ENCODE results near the gene ISM1.
A peak's percentile ranks its signal among the peaks of the same experiment; 100 is the strongest.

The ISM1 gene

GRCh38 chr20:13256606-13257005, 35.5 kb downstream of the ISM1 start:
- Histone ChIP-seq H3K27ac (ENCODE audit: low read length) (no peak overlapping the region), H3K4me3 (ENCODE audit: low read length) (no peak overlapping the region), H3K27me3 (ENCODE audit: control insufficient read depth, insufficient read depth, low read length) (no peaks in the 10 kb centered on the region), H3K9me3 (ENCODE audit: control insufficient read depth, insufficient read depth, low read length) (no peaks in the 10 kb centered on the region), H3K4me1 (ENCODE audit: control insufficient read depth, insufficient read depth, low read length) (no peaks in the 10 kb centered on the region), H3K36me3 (ENCODE audit: control insufficient read depth, insufficient read depth, low read length) (no peaks in the 10 kb centered on the region)
- no CpG with 5 or more reads among the region's 3 CpGs for WGBS (ENCODE audit: insufficient coverage, insufficient read length)
- DNase-seq (ENCODE audit: low read depth, low spot score) = no peak

DNA sequence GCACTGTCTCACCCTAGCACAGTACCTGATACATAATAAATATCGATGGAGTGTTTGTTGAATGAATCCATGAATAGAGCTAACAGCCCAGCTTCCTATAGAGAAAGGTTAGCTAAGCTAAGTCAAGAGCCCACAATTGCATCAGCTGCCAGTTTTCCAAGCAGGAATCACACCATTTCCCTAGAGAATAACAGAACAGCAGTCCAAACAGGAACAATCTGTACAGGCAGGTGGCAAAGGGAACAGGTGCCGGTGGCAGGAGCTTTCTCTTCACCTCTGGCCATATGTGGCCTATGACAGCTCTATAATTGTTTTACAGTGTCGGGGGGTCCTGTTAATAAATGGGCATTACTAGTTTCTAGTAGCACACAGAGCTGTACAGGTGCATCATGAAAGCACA, 38.8 kb downstream of the ISM1 start:
- no peak overlapping the region for H3K27ac ChIP-seq (ENCODE audit: low read length)
- DNase-seq (ENCODE audit: low read depth, low spot score) = no peak
- H3K27me3 ChIP-seq (ENCODE audit: control insufficient read depth, insufficient read depth, low read length) = no peaks in the 10 kb centered on the region
- no peaks in the 10 kb centered on the region for H3K4me1 ChIP-seq (ENCODE audit: control insufficient read depth, insufficient read depth, low read length)
- H3K36me3 ChIP-seq (ENCODE audit: control insufficient read depth, insufficient read depth, low read length) = no peaks in the 10 kb centered on the region
- WGBS (ENCODE audit: insufficient coverage, insufficient read length) = no CpG with 5 or more reads among the region's 3 CpGs
- H3K4me3 ChIP-seq (ENCODE audit: low read length) = no peak overlapping the region
- H3K9me3 ChIP-seq (ENCODE audit: control insufficient read depth, insufficient read depth, low read length) = no peaks in the 10 kb centered on the region

DNA sequence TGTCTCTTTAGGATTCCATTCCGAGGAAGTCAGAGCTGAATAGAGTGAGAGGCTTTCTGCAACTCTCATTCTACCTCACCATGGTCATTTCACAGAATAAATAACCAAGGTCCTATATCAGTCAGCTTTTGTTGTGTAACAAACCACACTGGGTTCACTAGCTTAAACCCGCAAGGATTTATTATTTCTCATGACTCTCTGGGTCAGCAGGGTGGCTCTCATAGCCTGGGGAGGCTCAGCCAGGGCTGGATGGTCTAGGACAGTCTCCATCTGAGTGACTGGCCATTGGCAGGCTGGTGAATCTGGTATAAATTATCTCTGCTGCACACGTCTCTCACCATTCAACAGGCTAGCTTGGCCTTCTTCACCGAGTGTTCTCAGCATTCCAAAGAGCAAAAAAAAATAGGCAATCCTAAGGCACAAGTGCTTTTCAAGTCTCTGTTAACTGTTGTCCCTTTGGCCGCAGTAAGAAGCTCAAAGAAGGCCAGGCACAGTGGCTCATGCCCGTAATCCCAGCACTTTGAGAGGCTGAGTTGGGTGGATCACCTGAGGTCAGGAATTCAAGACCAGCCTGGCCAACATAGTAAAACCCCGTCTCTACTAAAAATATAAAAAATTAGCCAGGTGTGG, 39.7 kb downstream of the ISM1 start:
- Histone ChIP-seq H3K36me3 (ENCODE audit: control insufficient read depth, insufficient read depth, low read length) (no peaks in the 10 kb centered on the region), H3K4me1 (ENCODE audit: control insufficient read depth, insufficient read depth, low read length) (no peaks in the 10 kb centered on the region), H3K4me3 (ENCODE audit: low read length) (no peak overlapping the region), H3K9me3 (ENCODE audit: control insufficient read depth, insufficient read depth, low read length) (no peaks in the 10 kb centered on the region), H3K27ac (ENCODE audit: low read length) (no peak overlapping the region), H3K27me3 (ENCODE audit: control insufficient read depth, insufficient read depth, low read length) (no peaks in the 10 kb centered on the region)
- no peak for DNase-seq (ENCODE audit: low read depth, low spot score)
- no CpG with 5 or more reads among the region's 7 CpGs for WGBS (ENCODE audit: insufficient coverage, insufficient read length)

DNA sequence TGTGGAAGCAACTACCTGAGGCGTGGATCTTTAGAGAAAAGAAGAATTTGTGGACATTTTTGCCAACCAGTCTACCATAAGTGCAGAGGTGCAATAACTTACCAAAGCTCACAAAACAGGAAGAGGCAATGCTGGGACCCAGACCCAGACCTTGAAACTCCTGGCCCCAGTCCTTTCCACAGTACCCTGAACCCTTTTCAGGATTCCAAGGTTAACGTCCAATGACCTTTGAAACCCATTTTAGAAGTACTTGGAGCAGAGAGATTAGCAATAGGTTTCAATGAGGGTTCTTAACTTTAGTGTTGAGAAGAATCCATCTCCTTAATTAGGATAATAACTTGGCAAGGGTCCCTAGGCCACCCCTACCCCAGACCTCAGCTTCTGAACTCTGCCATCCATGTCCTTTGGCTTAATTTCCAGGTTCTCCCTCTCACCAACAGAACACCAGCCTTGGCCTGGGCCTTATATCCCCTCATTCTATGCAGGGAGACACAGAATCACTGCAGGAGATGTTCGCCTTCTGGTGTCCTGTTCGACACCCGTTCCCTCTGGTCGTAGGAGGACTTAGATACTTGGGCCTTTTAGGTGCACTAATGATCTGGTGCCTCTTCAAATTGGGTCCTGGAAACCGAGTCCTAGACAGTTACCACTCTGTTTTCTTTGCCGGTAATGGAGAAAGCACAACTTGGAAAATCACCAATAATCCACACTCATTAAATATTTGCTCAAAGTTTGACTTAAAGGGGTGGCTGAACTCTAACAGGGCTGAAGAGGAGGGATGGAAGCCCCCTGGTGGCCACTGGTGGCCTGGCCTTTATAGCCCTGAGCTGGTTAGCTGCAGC, 40.6 kb downstream of the ISM1 start:
- Histone ChIP-seq H3K27me3 (ENCODE audit: control insufficient read depth, insufficient read depth, low read length) (no peaks in the 10 kb centered on the region), H3K36me3 (ENCODE audit: control insufficient read depth, insufficient read depth, low read length) (no peaks in the 10 kb centered on the region), H3K4me1 (ENCODE audit: control insufficient read depth, insufficient read depth, low read length) (no peaks in the 10 kb centered on the region), H3K9me3 (ENCODE audit: control insufficient read depth, insufficient read depth, low read length) (no peaks in the 10 kb centered on the region), H3K27ac (ENCODE audit: low read length) (no peak overlapping the region), H3K4me3 (ENCODE audit: low read length) (no peak overlapping the region)
- peak; percentile 64 for DNase-seq (ENCODE audit: low read depth, low spot score)
- WGBS (ENCODE audit: insufficient coverage, insufficient read length) = no CpG with 5 or more reads among the region's 8 CpGs

- Histone ChIP-seq H3K9me3 (ENCODE audit: control insufficient read depth, insufficient read depth, low read length) (no peaks in the 10 kb centered on the region), H3K27ac (ENCODE audit: low read length) (no peak overlapping the region), H3K4me1 (ENCODE audit: control insufficient read depth, insufficient read depth, low read length) (no peaks in the 10 kb centered on the region), H3K36me3 (ENCODE audit: control insufficient read depth, insufficient read depth, low read length) (no peaks in the 10 kb centered on the region), H3K4me3 (ENCODE audit: low read length) (no peak overlapping the region), H3K27me3 (ENCODE audit: control insufficient read depth, insufficient read depth, low read length) (no peaks in the 10 kb centered on the region)
- DNase-seq (ENCODE audit: low read depth, low spot score) = no peak
- WGBS (ENCODE audit: insufficient coverage, insufficient read length) = no CpG with 5 or more reads among the region's 2 CpGs
These were observed 41.2 kb downstream of the ISM1 start for GRCh38 chr20:13262302-13262650.

DNA sequence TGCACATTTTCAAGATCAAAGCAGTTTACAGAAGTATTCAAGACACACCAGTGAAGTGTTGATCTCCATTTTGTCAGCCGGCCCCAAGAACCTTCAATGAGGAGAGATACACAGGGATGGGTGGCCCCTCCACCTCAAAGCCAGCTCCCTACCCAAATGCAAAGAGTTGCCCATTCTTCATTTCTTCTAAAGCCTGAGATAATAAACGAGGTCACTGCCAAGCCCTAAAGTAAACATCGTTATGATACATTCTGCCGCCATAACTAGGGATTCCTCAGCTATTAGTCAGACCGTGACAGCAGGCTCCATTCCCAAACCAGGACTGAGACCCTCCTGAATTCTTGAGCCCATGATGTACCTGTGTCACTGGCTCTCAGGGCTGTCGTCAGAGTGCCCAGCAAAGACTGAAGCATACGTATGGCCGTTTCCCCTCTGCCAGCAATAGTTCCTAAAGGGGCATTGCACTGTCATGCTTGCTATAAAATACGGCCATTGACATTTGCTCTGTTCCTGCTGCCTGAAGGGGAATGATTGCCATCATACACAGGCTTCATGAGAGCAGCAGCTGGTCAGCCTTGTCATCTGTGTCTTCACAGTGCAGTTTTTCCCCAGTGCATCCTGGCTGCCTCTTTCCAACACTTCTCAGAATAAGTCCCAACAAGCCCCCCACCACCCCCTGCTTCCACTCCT, 41.7 kb downstream of the ISM1 start:
- Histone ChIP-seq H3K9me3 (ENCODE audit: control insufficient read depth, insufficient read depth, low read length) (no peaks in the 10 kb centered on the region), H3K4me1 (ENCODE audit: control insufficient read depth, insufficient read depth, low read length) (no peaks in the 10 kb centered on the region), H3K27ac (ENCODE audit: low read length) (no peak overlapping the region), H3K4me3 (ENCODE audit: low read length) (no peak overlapping the region), H3K27me3 (ENCODE audit: control insufficient read depth, insufficient read depth, low read length) (no peaks in the 10 kb centered on the region), H3K36me3 (ENCODE audit: control insufficient read depth, insufficient read depth, low read length) (no peaks in the 10 kb centered on the region)
- WGBS (ENCODE audit: insufficient coverage, insufficient read length) = no CpG with 5 or more reads among the region's 9 CpGs
- no peak for DNase-seq (ENCODE audit: low read depth, low spot score)

DNA sequence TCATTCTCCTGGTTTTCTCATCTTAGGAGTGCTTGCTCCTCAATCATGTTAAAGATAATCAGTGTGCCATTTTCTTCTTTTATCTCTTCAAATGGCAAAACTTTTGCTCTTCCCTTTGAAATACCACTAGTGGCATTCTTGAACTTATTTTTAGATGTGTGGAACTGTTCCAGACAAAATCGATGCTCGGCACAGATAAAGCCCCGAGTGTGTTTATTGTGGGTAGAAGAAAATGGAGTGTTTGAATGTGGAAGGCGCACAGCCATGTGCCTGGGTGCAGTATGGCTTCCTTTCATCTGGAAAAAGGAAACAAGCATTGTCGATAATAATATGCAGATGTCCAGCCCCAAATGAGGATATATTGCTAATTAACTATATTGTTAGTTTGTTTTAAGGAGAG, 42.4 kb downstream of the ISM1 start:
- H3K4me1 ChIP-seq (ENCODE audit: control insufficient read depth, insufficient read depth, low read length) = no peaks in the 10 kb centered on the region
- H3K27ac ChIP-seq (ENCODE audit: low read length) = no peak overlapping the region
- no peaks in the 10 kb centered on the region for H3K36me3 ChIP-seq (ENCODE audit: control insufficient read depth, insufficient read depth, low read length)
- WGBS (ENCODE audit: insufficient coverage, insufficient read length) = no CpG with 5 or more reads among the region's 5 CpGs
- no peak for DNase-seq (ENCODE audit: low read depth, low spot score)
- no peaks in the 10 kb centered on the region for H3K9me3 ChIP-seq (ENCODE audit: control insufficient read depth, insufficient read depth, low read length)
- no peaks in the 10 kb centered on the region for H3K27me3 ChIP-seq (ENCODE audit: control insufficient read depth, insufficient read depth, low read length)
- H3K4me3 ChIP-seq (ENCODE audit: low read length) = no peak overlapping the region

- DNase-seq (ENCODE audit: low read depth, low spot score) = no peak
These were observed 43.8 kb downstream of the ISM1 start for GRCh38 chr20:13264907-13265306.

DNA sequence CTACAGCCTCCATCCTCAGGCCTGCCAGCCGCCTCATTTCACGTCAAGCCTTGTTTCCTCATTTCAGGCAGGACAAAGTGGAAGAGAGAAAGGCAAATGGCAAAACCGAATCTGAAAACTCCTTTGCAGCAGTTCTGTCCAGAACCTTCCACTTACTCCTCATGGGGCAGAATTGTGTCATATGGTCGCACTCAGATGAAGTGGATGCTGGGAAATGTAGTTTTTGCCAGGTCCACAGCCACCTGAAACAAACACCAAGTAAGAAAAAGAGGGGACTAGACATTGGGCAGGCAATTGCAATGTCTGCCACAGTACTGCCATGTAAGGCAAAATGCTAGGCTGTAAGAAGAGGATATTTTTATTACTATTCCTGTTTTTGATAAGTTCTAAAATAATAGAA, 44.9 kb downstream of the ISM1 start:
- Histone ChIP-seq H3K27ac (ENCODE audit: low read length) (no peak overlapping the region), H3K4me3 (ENCODE audit: low read length) (no peak overlapping the region), H3K9me3 (ENCODE audit: control insufficient read depth, insufficient read depth, low read length) (no peaks in the 10 kb centered on the region), H3K4me1 (ENCODE audit: control insufficient read depth, insufficient read depth, low read length) (no peaks in the 10 kb centered on the region), H3K36me3 (ENCODE audit: control insufficient read depth, insufficient read depth, low read length) (no peaks in the 10 kb centered on the region), H3K27me3 (ENCODE audit: control insufficient read depth, insufficient read depth, low read length) (no peaks in the 10 kb centered on the region)
- no peak for DNase-seq (ENCODE audit: low read depth, low spot score)
- WGBS (ENCODE audit: insufficient coverage, insufficient read length) = no CpG with 5 or more reads among the region's 4 CpGs

More at GRCh38 chr20:13264907-13265306, 43.8 kb downstream of the ISM1 start:
- no peaks in the 10 kb centered on the region for H3K36me3 ChIP-seq (ENCODE audit: control insufficient read depth, insufficient read depth, low read length)
- no peaks in the 10 kb centered on the region for H3K27me3 ChIP-seq (ENCODE audit: control insufficient read depth, insufficient read depth, low read length)
- no CpG with 5 or more reads among the region's 5 CpGs for WGBS (ENCODE audit: insufficient coverage, insufficient read length)
- no peaks in the 10 kb centered on the region for H3K9me3 ChIP-seq (ENCODE audit: control insufficient read depth, insufficient read depth, low read length)
- no peaks in the 10 kb centered on the region for H3K4me1 ChIP-seq (ENCODE audit: control insufficient read depth, insufficient read depth, low read length)
- H3K4me3 ChIP-seq (ENCODE audit: low read length) = no peak overlapping the region
- no peak overlapping the region for H3K27ac ChIP-seq (ENCODE audit: low read length)

DNA sequence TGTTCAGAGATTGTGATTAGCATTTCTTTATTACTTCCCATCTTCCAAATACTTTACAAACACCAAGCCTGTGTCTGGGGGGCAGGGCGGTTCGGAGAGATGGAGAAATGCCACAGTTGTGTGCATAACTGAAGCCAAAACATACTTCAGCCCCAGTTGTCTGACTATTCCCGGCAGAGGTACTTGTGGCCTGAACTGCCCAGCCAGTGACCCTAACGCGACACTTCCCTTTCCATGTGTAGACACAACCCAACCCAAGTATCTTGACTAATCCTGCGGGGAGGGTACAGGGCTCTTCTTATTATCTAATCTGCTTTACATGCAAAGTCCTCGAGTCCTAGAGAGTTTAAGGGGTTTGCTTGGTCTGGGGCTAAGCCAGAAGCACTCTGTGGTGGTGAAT, 46.2 kb downstream of the ISM1 start:
- Histone ChIP-seq H3K4me1 (ENCODE audit: control insufficient read depth, insufficient read depth, low read length) (no peaks in the 10 kb centered on the region), H3K4me3 (ENCODE audit: low read length) (no peak overlapping the region), H3K27ac (ENCODE audit: low read length) (no peak overlapping the region), H3K27me3 (ENCODE audit: control insufficient read depth, insufficient read depth, low read length) (no peaks in the 10 kb centered on the region), H3K9me3 (ENCODE audit: control insufficient read depth, insufficient read depth, low read length) (no peaks in the 10 kb centered on the region), H3K36me3 (ENCODE audit: control insufficient read depth, insufficient read depth, low read length) (no peaks in the 10 kb centered on the region)
- no peak for DNase-seq (ENCODE audit: low read depth, low spot score)
- no CpG with 5 or more reads among the region's 7 CpGs for WGBS (ENCODE audit: insufficient coverage, insufficient read length)

Data from iPS DF 6.9 (cell line).